CD4-positive, alpha-beta memory T cell (primary cell): ENCODE results near the gene TMCC2. TPM values are rescaled to one million over a fixed set of nuclear protein-coding genes. Genes with fewer than 3 reads are reported as not detected.

Experiments
- CTCF ChIA-PET: fragments of 350-600 bp; sonication (Branson Sonifier 250); formaldehyde crosslinking; loops from one replicate; lab custom pipeline; 2021; ENCODE audit warnings: inconsistent platforms; ENCODE audit not compliant: partially characterized antibody; lab: Charles Lee
- POLR2A ChIA-PET: fragments of 350-600 bp; sonication (Branson Sonifier 250); formaldehyde crosslinking; loops from one replicate; lab custom pipeline; 2021; ENCODE audit not compliant: partially characterized antibody; lab: Charles Lee
- DNase-seq, 5 donors: peaks; one replicate each; pipeline versions ENCODE4 v3.0.0 to v3.0.0-alpha.2; 2020 to 2022; ENCODE audit warnings: mixed read lengths in 1 of 5
- H3K27ac ChIP-seq: one replicate; pipeline ENCODE4 v1.7.0; 2013; ENCODE audit warnings: low read depth, low read length
- H3K27me3 ChIP-seq: 2 replicates; pipeline ENCODE4 v1.7.0; 2013; ENCODE audit warnings: mild to moderate bottlenecking, low read length, moderate library complexity; ENCODE audit not compliant: insufficient read depth
- H3K36me3 ChIP-seq: 2 replicates; pipeline ENCODE4 v1.7.0; 2013; ENCODE audit warnings: mild to moderate bottlenecking, low read length, moderate library complexity; ENCODE audit not compliant: insufficient read depth
- H3K4me1 ChIP-seq: 2 replicates; pipeline ENCODE4 v1.7.0; 2013; ENCODE audit warnings: mild to moderate bottlenecking, low read length, moderate library complexity; ENCODE audit not compliant: insufficient read depth
- H3K4me3 ChIP-seq, 2 donors: one replicate each; pipeline ENCODE4 v1.7.0; 2013; ENCODE audit warnings: low read length in 2 of 2, mild to moderate bottlenecking in 1 of 2
- H3K9me3 ChIP-seq, 2 donors: one replicate each; pipeline ENCODE4 v1.7.0; 2013; ENCODE audit warnings: low read length in 2 of 2, control low read depth in 1 of 2; ENCODE audit not compliant: control insufficient read depth in 1 of 2
- H3K27ac Mint-ChIP-seq, 7 donors: one replicate each; pipeline ENCODE4 v1.8.0; 2020 to 2021; ENCODE audit warnings: mixed read lengths in 7 of 7, mild to moderate bottlenecking in 6 of 7, inconsistent platforms in 3 of 7, moderate library complexity in 3 of 7
- H3K27me3 Mint-ChIP-seq, 2 donors: one replicate each; pipeline ENCODE4 v1.8.0; 2020 to 2021; ENCODE audit warnings: mixed read lengths in 2 of 2
- H3K36me3 Mint-ChIP-seq, 2 donors: one replicate each; pipeline ENCODE4 v1.8.0; 2020 to 2021; ENCODE audit warnings: mixed read lengths in 2 of 2, inconsistent platforms in 1 of 2, mild to moderate bottlenecking in 1 of 2
- H3K4me1 Mint-ChIP-seq, 4 donors: one replicate each; pipeline ENCODE4 v1.8.0; 2020 to 2021; ENCODE audit warnings: mixed read lengths in 4 of 4, mild to moderate bottlenecking in 1 of 4
- H3K4me3 Mint-ChIP-seq, 8 donors: one replicate each; pipeline ENCODE4 v1.8.0; 2020 to 2021; ENCODE audit warnings: mixed read lengths in 8 of 8, mild to moderate bottlenecking in 7 of 8, moderate library complexity in 6 of 8, inconsistent platforms in 3 of 8
- H3K9me3 Mint-ChIP-seq, 8 donors: one replicate each; pipeline ENCODE4 v1.8.0; 2020 to 2021; ENCODE audit warnings: mixed read lengths in 8 of 8, mild to moderate bottlenecking in 5 of 8, inconsistent platforms in 3 of 8, moderate library complexity in 1 of 8
- intact Hi-C: fragments of 100-400 bp; cut with micrococcal nuclease; formaldehyde crosslinking; loops from one replicate; pipeline ENCODE4 v1.15.1; 2023
- polyA plus RNA-seq, 2 donors: library from polyadenylated mRNA; unstranded; fragments of 300-500 nt; fragmentation: Illumina TruSeq; gene quantifications; one replicate each; pipeline ENCODE4 v1.2.3, GENCODE V29; 2021
- total RNA-seq, 2 experiments: library from RNA; stranded (reverse); gene quantifications; one replicate each; pipeline ENCODE4 v1.2.3, GENCODE V29; 2021

The TMCC2 gene
- total and polyA plus RNA-seq, 4 experiments from 2014 or later: 0.27 to 1.2 (median 0.76) TPM

DNA sequence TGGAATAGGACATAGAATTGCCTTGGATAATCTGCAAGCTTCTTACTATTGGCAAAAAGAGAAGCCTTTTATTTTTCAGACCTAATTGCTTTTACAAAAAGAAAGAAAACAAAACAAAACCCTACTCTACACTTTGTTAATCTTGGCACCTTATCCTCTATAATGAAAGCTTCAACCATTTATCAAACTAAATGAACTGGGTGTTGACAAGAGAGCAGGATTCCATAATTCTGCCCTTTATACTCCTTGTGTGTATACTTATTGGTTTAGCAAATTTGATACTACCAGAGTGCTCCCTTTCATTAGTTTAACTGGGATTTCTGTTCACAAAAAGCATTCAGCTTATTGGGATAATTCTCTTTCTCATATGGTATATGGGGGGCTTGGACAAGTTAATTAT, 3.0 kb upstream of the TMCC2 start:
- Mint-ChIP-seq H3K27ac (no peak overlapping the region), H3K27me3 (peaks cover 6 to 16% of the 10 kb centered on the region in 2 donors), H3K4me1 (peaks cover 10 to 24% (median 16%) of the 10 kb centered on the region in 4 donors), H3K36me3 (no peaks in the 10 kb centered on the region), H3K9me3 (no peaks in the 10 kb centered on the region), H3K4me3 (no peak overlapping the region)
- H3K27ac ChIP-seq: no peak overlapping the region
- no peak for DNase-seq
- ChIA-PET POLR2A (no interaction called here), CTCF (interaction anchor here (9.5 kb wide), 1 partner anchor 32 kb away, joined by 191 read pairs; no protein-coding TSS in a partner anchor)
- peaks cover 10% of the 10 kb centered on the region for H3K27me3 ChIP-seq
- H3K4me1 ChIP-seq: peaks cover 15% of the 10 kb centered on the region
- no peaks in the 10 kb centered on the region for H3K36me3 ChIP-seq
- intact Hi-C loops: loop anchor here (5.0 kb wide), 2 partner anchors 93 to 102 kb away; partner anchors contain the start of gene RBBP5
- no peak overlapping the region for H3K4me3 ChIP-seq
- H3K9me3 ChIP-seq: no peaks in the 10 kb centered on the region

DNA sequence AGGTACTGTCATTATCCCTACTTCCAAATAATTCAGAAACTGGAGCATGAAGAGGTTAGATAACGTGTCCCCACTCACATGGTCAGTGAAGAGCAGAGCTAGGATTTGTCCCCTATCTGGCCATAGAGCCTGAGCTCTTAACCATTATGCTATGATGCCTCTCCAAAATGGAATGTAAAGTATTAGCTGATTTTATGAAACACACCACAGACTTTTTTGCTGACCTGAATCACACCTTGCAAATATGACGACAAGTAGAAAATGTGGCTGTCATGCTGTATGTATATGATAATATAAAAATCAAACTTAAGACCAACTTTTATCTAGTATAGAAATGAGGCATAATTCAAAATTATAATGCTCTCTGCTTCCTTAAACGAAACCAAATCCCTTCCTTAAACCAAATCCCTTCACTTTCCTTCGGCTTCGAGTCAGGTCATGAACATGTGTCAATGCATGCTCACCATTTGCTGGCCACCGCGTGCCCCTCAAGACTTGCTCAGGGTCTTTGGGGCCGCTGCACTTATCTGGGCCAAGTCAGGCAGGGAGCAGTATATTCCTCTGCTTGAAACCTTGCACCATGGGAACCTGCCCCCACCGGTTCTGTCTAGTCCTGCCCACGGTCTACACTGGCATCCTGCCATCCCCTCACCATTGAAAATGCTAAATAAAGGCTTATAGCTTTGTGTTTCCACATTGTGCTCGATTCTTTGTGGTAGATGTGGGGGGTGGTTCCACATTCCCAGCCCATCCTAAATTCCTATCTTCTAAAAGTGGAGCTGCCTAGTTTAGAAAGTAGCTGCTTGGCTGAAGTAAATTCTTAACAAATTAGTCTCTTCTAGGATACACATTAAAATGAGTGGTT, 1.6 kb upstream of the TMCC2 start:
- Histone ChIP-seq H3K4me1 (peaks cover 25% of the 10 kb centered on the region), H3K27ac (no peak overlapping the region), H3K4me3 (no peak overlapping the region), H3K27me3 (peaks cover 10% of the 10 kb centered on the region), H3K9me3 (no peaks in the 10 kb centered on the region), H3K36me3 (no peaks in the 10 kb centered on the region)
- H3K9me3 Mint-ChIP-seq: no peaks in the 10 kb centered on the region
- intact Hi-C loops: loop anchor here (5.0 kb wide), 2 partner anchors 91 to 104 kb away; partner anchors contain the start of gene RBBP5
- no peak for DNase-seq
- no peaks in the 10 kb centered on the region for H3K36me3 Mint-ChIP-seq
- peak overlapping the region in 4 of 8 donors; percentile 13 to 23 (median 15) for H3K4me3 Mint-ChIP-seq
- CTCF ChIA-PET: interaction anchor here (0.9 to 9.5 kb wide), 3 partner anchors 31 to 99 kb away, joined by 3 to 191 read pairs (median 3); no protein-coding TSS in a partner anchor
- POLR2A ChIA-PET: interaction anchor here (1.1 to 4.6 kb wide), 3 partner anchors 14 to 104 kb away, joined by 3 to 37 read pairs (median 19); partner anchors contain the start of genes DSTYK and RBBP5
- peaks cover 6 to 16% of the 10 kb centered on the region in 2 donors for H3K27me3 Mint-ChIP-seq
- H3K27ac Mint-ChIP-seq: no peak overlapping the region
- peaks cover 14 to 33% (median 23%) of the 10 kb centered on the region in 4 donors for H3K4me1 Mint-ChIP-seq

- no peaks in the 10 kb centered on the region for H3K9me3 ChIP-seq
- Mint-ChIP-seq H3K4me3 (peak overlapping the region; percentile 73 to 83 (median 82)), H3K9me3 (no peaks in the 10 kb centered on the region), H3K27me3 (peaks cover 6 to 16% of the 10 kb centered on the region in 2 donors), H3K36me3 (no peaks in the 10 kb centered on the region), H3K4me1 (peaks cover 14 to 33% (median 23%) of the 10 kb centered on the region in 4 donors), H3K27ac (peak overlapping the region in 1 of 7 donors; percentile 11)
- H3K27ac ChIP-seq: no peak overlapping the region
- intact Hi-C loops: loop anchor here (1.0 to 5.0 kb wide), 3 partner anchors 16 to 105 kb away; partner anchors contain the start of genes DSTYK and RBBP5
- no peaks in the 10 kb centered on the region for H3K36me3 ChIP-seq
- ChIA-PET CTCF (interaction anchor here (1.0 to 9.5 kb wide), 6 partner anchors 16 to 98 kb away, joined by 3 to 191 read pairs (median 6); partner anchors contain the start of gene DSTYK), POLR2A (interaction anchor here (0.6 to 4.6 kb wide), 7 partner anchors 15 to 404 kb away, joined by 3 to 37 read pairs (median 11); partner anchors contain the start of genes DSTYK and RBBP5)
- H3K27me3 ChIP-seq: peaks cover 5% of the 10 kb centered on the region
- no peak for DNase-seq
- H3K4me1 ChIP-seq: peaks cover 25% of the 10 kb centered on the region
- H3K4me3 ChIP-seq: peak overlapping the region in 1 of 2 donors; percentile 54
These were observed 720 bp upstream of the TMCC2 start for GRCh38 chr1:205226868-205227583.

DNA sequence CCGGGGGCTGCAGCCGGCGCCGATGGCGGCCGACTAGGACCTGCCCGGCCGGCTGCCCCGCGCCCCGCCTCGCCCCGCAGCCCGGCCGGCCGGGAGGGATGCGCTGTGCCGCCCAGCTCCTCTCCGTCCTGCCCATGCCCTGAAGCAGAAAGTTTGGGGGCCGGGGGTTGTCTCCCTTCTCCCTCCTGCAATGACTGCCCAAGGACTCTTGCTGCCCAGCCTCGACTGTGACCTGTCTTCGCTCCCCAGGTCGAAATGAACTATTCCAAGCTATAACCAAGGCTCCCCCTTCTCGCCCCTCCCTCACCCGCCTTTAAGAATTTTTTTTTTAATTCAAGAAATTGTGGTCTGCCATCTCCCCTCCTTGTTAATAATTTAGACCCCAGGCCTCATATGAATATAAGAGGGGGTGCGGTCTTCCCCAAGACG, 361 bp downstream of the TMCC2 start:
- peak overlapping the region in 6 of 7 donors; percentile 46 to 85 (median 72) for H3K27ac Mint-ChIP-seq
- CTCF ChIA-PET: interaction anchor here (0.6 to 9.5 kb wide), 11 partner anchors 14 to 106 kb away, joined by 3 to 191 read pairs (median 5); partner anchors contain the start of genes DSTYK and RBBP5
- Histone ChIP-seq H3K36me3 (no peaks in the 10 kb centered on the region), H3K27ac (no peak overlapping the region), H3K9me3 (no peaks in the 10 kb centered on the region), H3K27me3 (peaks cover 5% of the 10 kb centered on the region), H3K4me3 (peak overlapping the region; percentile 52 to 57), H3K4me1 (peaks cover 25% of the 10 kb centered on the region)
- H3K9me3 Mint-ChIP-seq: no peaks in the 10 kb centered on the region
- peaks cover 14 to 33% (median 23%) of the 10 kb centered on the region in 4 donors for H3K4me1 Mint-ChIP-seq
- DNase-seq: peak in 1 of 5 donors; percentile 16
- H3K4me3 Mint-ChIP-seq: peak overlapping the region; percentile 88 to 99 (median 94)
- no peaks in the 10 kb centered on the region for H3K36me3 Mint-ChIP-seq
- H3K27me3 Mint-ChIP-seq: peaks cover 8 to 16% of the 10 kb centered on the region in 2 donors
- intact Hi-C loops: loop anchor here (2.0 to 5.0 kb wide), 3 partner anchors 57 to 106 kb away; partner anchors contain the start of gene RBBP5
- POLR2A ChIA-PET: interaction anchor here (0.6 to 4.6 kb wide), 16 partner anchors 12 to 404 kb away, joined by 3 to 37 read pairs (median 4); partner anchors contain the start of genes DSTYK and RBBP5

DNA sequence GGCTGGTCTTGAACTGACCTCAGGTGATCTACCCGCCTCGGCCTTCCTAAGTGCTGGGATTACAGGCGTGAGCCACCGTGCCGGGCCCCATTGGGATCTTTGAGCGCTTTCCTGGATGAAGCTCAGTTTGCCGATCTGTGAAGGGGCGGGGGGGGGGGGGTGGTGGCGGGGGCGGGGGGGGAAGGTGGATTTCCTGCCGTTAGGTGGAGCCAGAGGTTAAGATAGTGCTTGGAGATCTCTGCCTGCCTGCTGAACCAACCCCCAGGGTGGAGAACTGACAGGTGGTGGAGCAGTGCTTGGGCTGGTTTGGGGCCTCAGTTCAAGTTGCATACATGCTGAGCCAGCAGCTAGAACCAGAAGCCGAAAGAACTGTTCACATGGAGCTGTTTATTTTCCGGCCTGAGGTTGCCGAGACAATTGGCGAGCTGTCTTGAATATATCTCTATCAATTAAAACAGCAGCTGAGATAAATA, 1.7 kb downstream of the TMCC2 start:
- H3K27me3 ChIP-seq: peaks cover 5% of the 10 kb centered on the region
- no peak overlapping the region for H3K27ac ChIP-seq
- CTCF ChIA-PET: interaction anchor here (0.8 to 9.5 kb wide), 18 partner anchors 10 to 254 kb away, joined by 3 to 191 read pairs (median 4); partner anchors contain the start of genes DSTYK and RBBP5
- no peaks in the 10 kb centered on the region for H3K9me3 ChIP-seq
- H3K9me3 Mint-ChIP-seq: no peaks in the 10 kb centered on the region
- peaks cover 25% of the 10 kb centered on the region for H3K4me1 ChIP-seq
- intact Hi-C loops: loop anchor here (1.0 to 5.0 kb wide), 4 partner anchors 27 to 107 kb away; partner anchors contain the start of gene RBBP5
- peaks cover 14 to 33% (median 23%) of the 10 kb centered on the region in 4 donors for H3K4me1 Mint-ChIP-seq
- H3K36me3 Mint-ChIP-seq: no peaks in the 10 kb centered on the region
- peak overlapping the region; percentile 88 to 99 (median 94) for H3K4me3 Mint-ChIP-seq
- POLR2A ChIA-PET: interaction anchor here (0.5 to 4.6 kb wide), 13 partner anchors 17 to 107 kb away, joined by 3 to 37 read pairs (median 6); partner anchors contain the start of genes DSTYK, NUAK2 and RBBP5
- peak overlapping the region in 1 of 2 donors; percentile 52 for H3K4me3 ChIP-seq
- H3K36me3 ChIP-seq: no peaks in the 10 kb centered on the region
- H3K27ac Mint-ChIP-seq: peak overlapping the region; percentile 53 to 97 (median 84)
- peaks cover 8 to 14% of the 10 kb centered on the region in 2 donors for H3K27me3 Mint-ChIP-seq
- peak; percentile 69 to 79 (median 75) for DNase-seq
